Sigmoid colon (tissue), 7 donors: Measurements from ENCODE around the gene RPTOR. TPM values are rescaled to one million over a fixed set of nuclear protein-coding genes. Genes with fewer than 3 reads are reported as not detected.

Experiments used
- DNase-seq: peaks from one replicate; pipeline ENCODE4 v3.0.0-alpha.2; 2019
- H3K27ac ChIP-seq, 4 donors: fragments of 200-600 bp; sonication (generic); one replicate each; pipeline ENCODE4 v1.5.1; 2016 to 2019; ENCODE audit warnings: mild to moderate bottlenecking in 1 of 4
- H3K27me3 ChIP-seq, 3 donors: fragments of 200-600 bp; sonication (generic); one replicate each; pipeline ENCODE4 v1.5.1; 2019; ENCODE audit warnings: mild to moderate bottlenecking in 1 of 3
- H3K36me3 ChIP-seq, 4 donors: fragments of 200-600 bp; sonication (generic); one replicate each; pipeline ENCODE4 v1.5.1; 2016 to 2019
- H3K4me1 ChIP-seq, 4 donors: fragments of 200-600 bp; sonication (generic); one replicate each; pipeline ENCODE4 v1.5.1; 2017 to 2019
- H3K4me3 ChIP-seq, 4 donors: fragments of 200-600 bp; sonication (generic); one replicate each; pipeline ENCODE4 v1.5.1; 2017 to 2019; ENCODE audit warnings: mild to moderate bottlenecking in 2 of 4, moderate library complexity in 1 of 4
- H3K9me3 ChIP-seq, 4 donors: fragments of 200-600 bp in 3 of 4; sonication (generic) in 3 of 4; one replicate each; pipeline versions ENCODE4 v1.5.1 to v1.6.1; 2013 to 2019
- EP300 ChIP-seq, 4 donors: sonication (generic); formaldehyde crosslinking; IDR thresholded peaks; one replicate each; pipeline ENCODE4 v1.6.1; 2017; ENCODE audit warnings: antibody characterized with exemption in 4 of 4
- POLR2A ChIP-seq, 2 donors: fragments of 450-650 bp; IDR thresholded peaks; one replicate each; pipeline ENCODE4 v1.6.1; 2016; ENCODE audit warnings: antibody characterized with exemption in 2 of 2, mild to moderate bottlenecking in 2 of 2, moderate library complexity in 2 of 2
- POLR2AphosphoS5 ChIP-seq, 4 donors: sonication (generic); formaldehyde crosslinking; IDR thresholded peaks; one replicate each; pipeline ENCODE4 v1.6.1; 2017; ENCODE audit warnings: antibody characterized with exemption in 4 of 4
- WGBS, 2 donors: extraction: QIAGEN DNeasy Blood & Tissue Kit; methylation state at CpG; one replicate each; pipeline ENCODE4 v1.1.7; 2013; 5-methylcytosine and 5-hydroxymethylcytosine counted together
- intact Hi-C: fragments of 100-400 bp; cut with DNase I; formaldehyde crosslinking; loops from one replicate; pipeline ENCODE4 v1.15.1; 2023
- polyA plus RNA-seq, 3 donors: library from polyadenylated mRNA; stranded (reverse); fragments of 200-250 nt; gene quantifications; one replicate each; pipeline ENCODE4 v1.2.3, GENCODE V29; 2013
- total RNA-seq, 4 donors: library from RNA; depleted of rRNA; stranded (reverse); fragments of >200 nt; gene quantifications; one replicate each; pipeline ENCODE4 v1.1.0, GENCODE V29; 2016
- TF ChIP-seq, protein P1 (sequence below), 4 experiments: fragments of 450-650 bp in 3 of 4; fragments of 200-600 bp in 1 of 4; IDR thresholded peaks; one replicate each; pipeline ENCODE4 v1.5.1; 2016 to 2019; ENCODE audit warnings: antibody characterized with exemption in 4 of 4, mild to moderate bottlenecking in 3 of 4, moderate library complexity in 2 of 4
- donor health status: healthy with polysubstance abuse.
- donor health status: Bipolar disorder and iron deficiency.
- donor health status: healthy.

RPTOR gene
- total and polyA plus RNA-seq, 7 donors: 3.7 to 68.7 (median 22.9) TPM

- Histone ChIP-seq H3K27me3 (no peaks in the 10 kb centered on the region), H3K27ac (no peak overlapping the region), H3K4me3 (no peak overlapping the region), H3K4me1 (no peaks in the 10 kb centered on the region), H3K9me3 (no peaks in the 10 kb centered on the region), H3K36me3 (no peaks in the 10 kb centered on the region)
- 97 to 98% methylated on average over 12 of the region's 12 CpGs for WGBS, 2 donors
- no peak for DNase-seq
- intact Hi-C loops: no loop called here
- TF ChIP-seq, protein P1, sequence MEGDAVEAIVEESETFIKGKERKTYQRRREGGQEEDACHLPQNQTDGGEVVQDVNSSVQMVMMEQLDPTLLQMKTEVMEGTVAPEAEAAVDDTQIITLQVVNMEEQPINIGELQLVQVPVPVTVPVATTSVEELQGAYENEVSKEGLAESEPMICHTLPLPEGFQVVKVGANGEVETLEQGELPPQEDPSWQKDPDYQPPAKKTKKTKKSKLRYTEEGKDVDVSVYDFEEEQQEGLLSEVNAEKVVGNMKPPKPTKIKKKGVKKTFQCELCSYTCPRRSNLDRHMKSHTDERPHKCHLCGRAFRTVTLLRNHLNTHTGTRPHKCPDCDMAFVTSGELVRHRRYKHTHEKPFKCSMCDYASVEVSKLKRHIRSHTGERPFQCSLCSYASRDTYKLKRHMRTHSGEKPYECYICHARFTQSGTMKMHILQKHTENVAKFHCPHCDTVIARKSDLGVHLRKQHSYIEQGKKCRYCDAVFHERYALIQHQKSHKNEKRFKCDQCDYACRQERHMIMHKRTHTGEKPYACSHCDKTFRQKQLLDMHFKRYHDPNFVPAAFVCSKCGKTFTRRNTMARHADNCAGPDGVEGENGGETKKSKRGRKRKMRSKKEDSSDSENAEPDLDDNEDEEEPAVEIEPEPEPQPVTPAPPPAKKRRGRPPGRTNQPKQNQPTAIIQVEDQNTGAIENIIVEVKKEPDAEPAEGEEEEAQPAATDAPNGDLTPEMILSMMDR (IDR thresholded peaks at IDR 0.05): no peak
- TF ChIP-seq POLR2A (IDR thresholded peaks at IDR 0.05) (no peak), EP300 (IDR thresholded peaks at IDR 0.05) (no peak), POLR2AphosphoS5 (IDR thresholded peaks at IDR 0.05) (no peak)
These were observed 63.7 kb downstream of the RPTOR start for GRCh38 chr17:80608326-80608725.

DNA sequence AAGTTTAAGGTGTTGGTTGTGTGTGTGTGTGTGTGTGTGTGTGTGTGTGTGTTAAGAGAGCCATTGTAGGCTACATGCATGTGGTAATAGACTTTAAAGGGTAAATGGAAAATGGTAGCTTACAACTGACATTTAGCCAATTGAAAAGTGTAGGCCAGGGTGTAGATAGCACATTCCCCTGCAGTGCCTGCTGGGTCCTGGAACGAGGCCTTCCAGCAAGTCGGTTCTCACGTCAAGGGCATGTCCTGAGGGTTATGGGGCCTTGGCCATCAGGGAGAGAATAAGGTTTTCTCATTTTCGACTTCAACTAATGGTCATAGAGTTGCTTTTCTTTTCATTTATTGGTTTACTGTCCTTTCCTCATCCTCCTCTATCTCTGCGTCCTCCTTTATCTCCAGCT lies 65.1 kb downstream of the RPTOR start:
- no peak for TF ChIP-seq POLR2AphosphoS5 (IDR thresholded peaks at IDR 0.05)
- TF ChIP-seq, protein P1 (IDR thresholded peaks at IDR 0.05): no peak
- no peak for TF ChIP-seq EP300 (IDR thresholded peaks at IDR 0.05)
- TF ChIP-seq POLR2A (IDR thresholded peaks at IDR 0.05): no peak
- Histone ChIP-seq H3K27ac (no peak overlapping the region), H3K4me1 (no peaks in the 10 kb centered on the region), H3K27me3 (no peaks in the 10 kb centered on the region), H3K36me3 (no peaks in the 10 kb centered on the region), H3K4me3 (no peak overlapping the region), H3K9me3 (no peaks in the 10 kb centered on the region)
- WGBS, 2 donors: 92 to 95% methylated on average over 5 of the region's 5 CpGs
- DNase-seq: no peak
- intact Hi-C loops: no loop called here

GRCh38 chr17:80611816-80612215 lies 67.2 kb downstream of the RPTOR start:
- Histone ChIP-seq H3K27ac (no peak overlapping the region), H3K4me1 (no peaks in the 10 kb centered on the region), H3K9me3 (no peaks in the 10 kb centered on the region), H3K36me3 (no peaks in the 10 kb centered on the region), H3K4me3 (no peak overlapping the region), H3K27me3 (no peaks in the 10 kb centered on the region)
- TF ChIP-seq POLR2A (IDR thresholded peaks at IDR 0.05): no peak
- TF ChIP-seq EP300 (IDR thresholded peaks at IDR 0.05): no peak
- TF ChIP-seq, protein P1 (IDR thresholded peaks at IDR 0.05): no peak
- no peak for TF ChIP-seq POLR2AphosphoS5 (IDR thresholded peaks at IDR 0.05)
- no peak for DNase-seq
- intact Hi-C loops: no loop called here
- WGBS, 2 donors: 71 to 74% methylated on average over 1 of the region's 1 CpG

DNA sequence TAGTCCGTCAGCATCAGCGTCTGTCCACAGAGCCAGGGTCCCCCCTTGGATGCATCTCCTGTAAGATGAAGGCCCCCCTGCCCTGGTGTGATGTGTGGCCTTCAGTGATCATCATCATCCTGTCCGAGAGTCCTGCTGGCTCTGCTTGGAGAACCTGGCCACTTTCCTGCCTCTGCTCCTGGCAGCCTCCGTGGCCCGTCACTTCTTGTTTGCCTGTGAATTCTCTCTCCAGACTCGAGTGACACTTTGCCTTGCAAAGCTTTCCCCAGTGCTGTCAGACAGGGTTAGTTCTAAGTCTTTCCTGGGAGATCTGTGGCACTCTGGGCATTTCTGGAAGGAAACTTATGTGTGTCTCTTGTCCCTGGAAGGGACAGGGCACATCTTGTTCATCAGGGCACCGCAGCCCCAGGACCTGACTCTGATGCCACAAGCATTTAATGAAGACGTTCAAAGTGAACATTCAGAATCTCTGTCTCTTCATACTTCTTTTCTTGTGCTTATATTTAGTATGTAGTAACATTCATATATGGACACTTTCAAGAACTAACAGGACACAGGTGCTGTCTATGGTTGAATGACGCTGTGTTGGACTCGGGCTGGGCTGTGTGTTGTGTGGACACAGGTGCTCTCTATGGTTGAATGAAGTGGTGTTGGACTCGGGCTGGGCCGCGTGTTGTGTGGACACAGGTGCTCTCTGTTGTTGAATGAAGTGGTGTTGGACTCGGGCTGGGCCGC lies 68.5 kb downstream of the RPTOR start:
- Histone ChIP-seq H3K36me3 (no peaks in the 10 kb centered on the region), H3K4me1 (no peaks in the 10 kb centered on the region), H3K4me3 (no peak overlapping the region), H3K27ac (no peak overlapping the region), H3K9me3 (no peaks in the 10 kb centered on the region), H3K27me3 (no peaks in the 10 kb centered on the region)
- DNase-seq: no peak
- intact Hi-C loops: no loop called here
- 69 to 82% methylated on average over 15 of the region's 15 CpGs for WGBS, 2 donors
- TF ChIP-seq POLR2AphosphoS5 (IDR thresholded peaks at IDR 0.05) (no peak), POLR2A (IDR thresholded peaks at IDR 0.05) (no peak), EP300 (IDR thresholded peaks at IDR 0.05) (no peak)
- TF ChIP-seq, protein P1 (IDR thresholded peaks at IDR 0.05): no peak

DNA sequence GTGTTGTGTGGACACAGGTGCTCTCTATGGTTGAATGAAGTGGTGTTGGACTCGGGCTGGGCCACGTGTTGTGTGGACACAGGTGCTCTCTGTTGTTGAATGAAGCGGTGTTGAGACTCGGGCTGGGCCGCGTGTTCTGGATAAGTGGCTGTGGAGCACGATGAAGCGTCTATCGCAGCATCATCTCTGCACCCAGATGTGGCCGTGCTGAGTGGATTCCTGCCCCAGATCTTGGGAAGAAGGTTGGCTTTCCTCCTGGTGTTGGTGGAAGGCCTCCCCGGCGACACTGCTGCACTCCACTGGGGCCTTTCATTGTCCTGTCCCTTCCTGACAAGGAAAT lies 69.1 kb downstream of the RPTOR start:
- H3K9me3 ChIP-seq: no peaks in the 10 kb centered on the region
- no peaks in the 10 kb centered on the region for H3K4me1 ChIP-seq
- H3K27me3 ChIP-seq: no peaks in the 10 kb centered on the region
- TF ChIP-seq EP300 (IDR thresholded peaks at IDR 0.05) (no peak), POLR2A (IDR thresholded peaks at IDR 0.05) (no peak), POLR2AphosphoS5 (IDR thresholded peaks at IDR 0.05) (no peak)
- TF ChIP-seq, protein P1 (IDR thresholded peaks at IDR 0.05): no peak
- intact Hi-C loops: no loop called here
- 83 to 84% methylated on average over 12 of the region's 12 CpGs for WGBS, 2 donors
- no peaks in the 10 kb centered on the region for H3K36me3 ChIP-seq
- DNase-seq: no peak
- no peak overlapping the region for H3K27ac ChIP-seq
- H3K4me3 ChIP-seq: no peak overlapping the region
